ENCODE data around the gene MRPL54.

Gene MRPL54

DNA sequence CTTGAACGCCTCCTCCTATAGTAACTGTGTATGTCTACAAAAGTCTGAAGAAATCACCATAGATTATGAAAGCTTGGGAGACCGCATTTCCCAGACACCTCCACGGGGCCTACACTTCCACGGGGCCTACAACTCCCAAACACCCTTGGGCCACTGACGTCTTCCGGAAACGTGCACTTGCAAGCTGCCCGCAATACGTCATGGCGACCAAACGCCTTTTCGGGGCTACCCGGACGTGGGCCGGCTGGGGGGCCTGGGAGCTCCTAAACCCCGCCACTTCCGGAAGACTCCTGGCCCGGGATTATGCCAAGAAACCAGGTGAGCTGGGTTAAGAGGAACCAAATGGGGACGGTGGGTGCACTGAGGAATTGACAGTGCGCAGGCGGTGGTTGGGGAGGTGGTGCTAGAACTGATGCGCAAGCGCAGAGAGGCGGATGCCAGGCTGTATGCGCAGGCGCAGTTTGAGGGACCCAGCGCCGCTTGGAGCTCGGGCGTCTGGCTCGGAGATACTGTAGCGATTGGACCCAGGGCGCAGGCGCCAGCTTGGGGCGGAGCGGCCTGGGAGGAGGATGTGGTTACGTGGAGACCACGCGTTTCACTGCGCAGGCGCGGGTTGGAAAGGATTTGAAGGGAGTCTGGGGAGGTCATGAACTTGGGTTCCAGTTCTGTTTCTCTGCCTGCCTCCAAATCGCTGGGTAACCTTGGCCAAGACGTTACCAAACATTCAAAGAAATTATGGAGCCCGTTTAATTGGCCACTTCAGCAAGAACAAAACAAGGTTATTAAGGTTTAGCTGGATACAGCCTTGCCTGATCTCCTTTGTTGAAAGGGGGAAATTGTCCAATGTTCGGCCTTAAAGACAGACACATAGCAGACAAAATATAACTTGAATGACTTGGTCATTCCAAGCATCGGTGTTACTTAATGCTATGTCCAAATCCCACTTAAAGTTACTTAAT lies at the start of gene MRPL54:
TSS of gene MRPL54 (plus strand) at position 182 of the 959 bp plus-strand sequence. CDS start at position 201, 19 bp downstream.
- DNase-seq (ENCODE audit: extremely low read depth in 1 of 2, low read depth in 1 of 2) = peak; percentile 98

DNA sequence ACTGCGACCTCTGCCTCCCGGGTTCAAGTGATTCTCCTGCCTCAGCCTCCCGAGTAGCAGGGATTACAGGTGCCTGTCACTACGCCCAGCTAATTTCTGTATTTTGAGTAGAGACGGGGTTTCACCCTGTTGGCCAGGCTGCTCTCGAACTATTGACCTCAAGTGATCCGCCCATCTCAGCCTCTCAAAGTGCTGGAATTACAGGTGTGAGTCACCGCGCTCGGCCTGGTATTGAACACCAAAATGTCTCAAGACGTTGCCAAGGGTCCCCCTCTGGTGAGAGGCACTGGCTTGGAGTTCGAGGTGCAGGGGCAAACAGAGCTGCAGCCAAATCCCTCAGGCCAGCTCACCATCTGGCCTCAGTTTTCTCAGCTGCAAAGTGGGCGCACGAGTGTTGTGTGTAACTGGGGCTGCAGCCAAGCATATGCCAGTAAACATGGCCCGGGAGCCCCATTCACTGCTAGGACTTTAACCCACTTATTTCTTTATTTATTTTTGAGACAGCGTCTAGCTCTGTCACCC lies 46.3 kb upstream of the MRPL54 start:
- no peak for DNase-seq (ENCODE audit: extremely low read depth in 1 of 2, low read depth in 1 of 2)

DNA sequence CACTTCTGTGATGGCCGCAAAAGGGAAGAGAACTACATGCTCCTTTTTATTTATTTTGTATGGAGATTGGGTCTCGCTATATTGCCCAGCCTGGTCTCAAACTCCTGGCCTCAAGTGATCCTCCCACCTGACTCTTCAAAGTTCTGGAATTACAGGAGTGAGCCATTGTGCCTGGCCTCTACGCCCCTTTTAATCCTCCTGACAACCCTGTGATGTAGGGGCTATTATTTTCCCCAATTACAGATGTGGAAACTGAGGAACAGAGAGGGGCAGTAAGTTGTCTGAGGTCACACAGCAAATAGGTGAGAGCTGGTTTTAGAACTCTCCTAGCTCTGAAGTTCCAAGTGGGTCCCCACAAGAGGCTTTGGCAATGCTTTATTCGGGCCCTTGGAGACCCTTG lies 42.6 kb upstream of the MRPL54 start:
- DNase-seq (ENCODE audit: extremely low read depth in 1 of 2, low read depth in 1 of 2) = no peak

GRCh38 chr19:3720349-3720917 lies 42.0 kb upstream of the MRPL54 start:
- DNase-seq (ENCODE audit: extremely low read depth in 1 of 2, low read depth in 1 of 2) = no peak

GRCh38 chr19:3721131-3721886 lies 41.2 kb upstream of the MRPL54 start:
- peak; percentile 51 to 75 for DNase-seq (ENCODE audit: extremely low read depth in 1 of 2, low read depth in 1 of 2)

- no peak for DNase-seq (ENCODE audit: extremely low read depth in 1 of 2, low read depth in 1 of 2)
These were observed 40.5 kb upstream of the MRPL54 start for GRCh38 chr19:3721887-3722442.

GRCh38 chr19:3722443-3723109 lies 39.9 kb upstream of the MRPL54 start:
- DNase-seq (ENCODE audit: extremely low read depth in 1 of 2, low read depth in 1 of 2) = no peak

GRCh38 chr19:3723110-3723488 lies 39.4 kb upstream of the MRPL54 start:
- DNase-seq (ENCODE audit: extremely low read depth in 1 of 2, low read depth in 1 of 2) = no peak

DNA sequence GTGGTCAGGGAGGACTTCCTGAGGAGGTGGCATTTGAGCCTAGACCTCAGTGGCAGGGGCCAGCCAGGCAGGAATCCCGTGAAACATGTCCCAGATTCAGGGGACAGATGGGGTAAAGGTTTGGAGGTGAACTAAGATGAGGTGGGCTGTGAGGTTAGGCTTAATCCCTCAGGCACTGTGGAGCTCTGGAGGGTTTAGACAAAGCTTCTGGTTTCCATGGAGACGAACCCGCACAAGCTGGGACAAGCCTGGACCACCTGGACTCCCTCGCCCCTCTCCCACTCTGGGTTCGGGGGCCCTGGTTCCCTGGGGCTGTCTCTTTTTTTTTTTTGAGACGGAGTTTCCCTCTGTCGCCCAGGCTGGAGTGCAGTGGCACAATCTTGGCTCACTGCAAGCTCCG lies 38.6 kb upstream of the MRPL54 start:
- no peak for DNase-seq (ENCODE audit: extremely low read depth in 1 of 2, low read depth in 1 of 2)

GRCh38 chr19:3725121-3725520 lies 37.4 kb upstream of the MRPL54 start:
- no peak for DNase-seq (ENCODE audit: extremely low read depth in 1 of 2, low read depth in 1 of 2)

GRCh38 chr19:3725640-3726310 lies 36.7 kb upstream of the MRPL54 start:
- no peak for DNase-seq (ENCODE audit: extremely low read depth in 1 of 2, low read depth in 1 of 2)

GRCh38 chr19:3730457-3730958 lies 32.0 kb upstream of the MRPL54 start:
- no peak for DNase-seq (ENCODE audit: extremely low read depth in 1 of 2, low read depth in 1 of 2)

GRCh38 chr19:3732108-3732507 lies 30.4 kb upstream of the MRPL54 start:
- no peak for DNase-seq (ENCODE audit: extremely low read depth in 1 of 2, low read depth in 1 of 2)

- no peak for DNase-seq (ENCODE audit: extremely low read depth in 1 of 2, low read depth in 1 of 2)
These were observed 28.8 kb upstream of the MRPL54 start for GRCh38 chr19:3733549-3734309.

- no peak for DNase-seq (ENCODE audit: extremely low read depth in 1 of 2, low read depth in 1 of 2)
These were observed 28.2 kb upstream of the MRPL54 start for GRCh38 chr19:3734310-3734600.

GRCh38 chr19:3736106-3736724 lies 26.3 kb upstream of the MRPL54 start:
- DNase-seq (ENCODE audit: extremely low read depth in 1 of 2, low read depth in 1 of 2) = no peak

GRCh38 chr19:3737487-3738205 lies 24.8 kb upstream of the MRPL54 start:
- DNase-seq (ENCODE audit: extremely low read depth in 1 of 2, low read depth in 1 of 2) = no peak
